ENCODE measurements around the gene KIFAP3.
"Not testable (repeated sequence)": the region's sequence is repeated elsewhere in the genome, so short reads cannot be mapped to it uniquely, and the experiment has no call there.

KIFAP3 gene

DNA sequence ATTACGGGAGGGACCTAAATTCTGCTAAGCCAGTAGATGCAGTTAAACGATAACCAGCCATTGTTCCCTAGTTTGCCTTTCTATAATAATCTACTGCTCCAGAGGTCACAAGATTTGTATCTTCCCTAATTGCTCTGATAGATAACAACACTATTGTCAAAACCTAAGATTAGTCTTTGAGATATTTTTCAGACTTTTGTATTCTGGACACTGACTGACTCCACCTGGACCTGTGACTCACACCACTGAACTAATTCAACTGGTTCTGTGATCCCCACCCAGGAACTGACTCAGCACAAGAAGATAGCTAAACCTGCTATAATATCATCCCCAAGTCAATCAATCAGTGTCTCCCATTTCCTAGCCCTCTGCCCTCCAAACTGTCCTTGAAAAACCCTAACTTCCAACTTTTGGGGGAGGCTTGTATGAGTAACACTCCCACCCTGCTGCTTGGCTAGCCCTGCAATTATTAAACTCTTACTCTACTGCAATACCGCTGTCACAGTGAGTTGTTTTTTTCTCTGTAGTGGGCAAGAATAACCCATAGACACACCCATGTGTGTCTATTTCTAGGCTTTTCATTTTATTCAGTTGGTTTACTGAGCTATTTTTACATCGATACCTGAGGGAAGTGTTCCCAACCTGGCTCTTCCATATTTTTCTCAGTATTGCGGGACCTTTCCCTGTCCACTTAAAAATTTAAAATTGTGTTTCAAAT is 11.2 kb downstream of the KIFAP3 start:
- DNase-seq, result no peak

DNA sequence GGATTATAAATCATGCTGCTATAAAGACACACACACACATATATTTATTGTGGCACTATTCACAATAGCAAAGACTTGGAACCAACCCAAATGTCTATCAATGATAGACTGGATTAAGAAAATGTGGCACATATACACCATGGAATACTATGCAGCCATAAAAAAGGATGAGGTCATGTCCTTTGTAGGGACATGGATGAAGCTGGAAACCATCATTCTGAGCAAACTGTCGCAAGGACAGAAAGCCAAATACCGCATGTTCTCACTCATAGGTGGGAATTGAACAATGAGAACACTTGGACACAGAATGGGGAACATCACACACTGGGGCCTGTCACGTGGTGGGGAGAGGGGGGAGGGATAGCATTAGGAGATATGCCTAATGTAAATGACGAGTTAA is 12.8 kb downstream of the KIFAP3 start:
- DNase-seq, result not testable (repeated sequence)

DNA sequence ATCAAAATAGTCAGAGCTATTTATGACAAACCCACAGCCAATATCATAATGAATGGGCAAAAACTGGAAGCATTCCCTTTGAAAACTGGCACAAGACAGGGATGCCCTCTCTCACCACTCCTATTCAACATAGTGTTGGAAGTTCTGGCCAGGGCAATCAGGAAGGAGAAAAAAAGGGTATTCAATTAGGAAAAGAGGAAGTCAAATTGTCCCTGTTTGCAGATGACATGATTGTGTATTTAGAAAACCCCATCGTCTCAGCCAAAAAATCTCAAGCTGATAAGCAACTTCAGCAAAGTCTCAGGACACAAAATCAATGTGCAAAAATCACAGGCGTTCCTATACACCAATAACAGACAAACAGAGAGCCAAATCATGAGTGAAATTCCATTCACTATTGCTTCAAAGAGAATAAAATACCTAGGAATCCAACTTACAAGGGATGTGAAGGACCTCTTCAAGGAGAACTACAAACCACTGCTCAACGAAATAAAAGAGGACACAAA is 14.4 kb downstream of the KIFAP3 start:
- DNase-seq, result not testable (repeated sequence)

DNA sequence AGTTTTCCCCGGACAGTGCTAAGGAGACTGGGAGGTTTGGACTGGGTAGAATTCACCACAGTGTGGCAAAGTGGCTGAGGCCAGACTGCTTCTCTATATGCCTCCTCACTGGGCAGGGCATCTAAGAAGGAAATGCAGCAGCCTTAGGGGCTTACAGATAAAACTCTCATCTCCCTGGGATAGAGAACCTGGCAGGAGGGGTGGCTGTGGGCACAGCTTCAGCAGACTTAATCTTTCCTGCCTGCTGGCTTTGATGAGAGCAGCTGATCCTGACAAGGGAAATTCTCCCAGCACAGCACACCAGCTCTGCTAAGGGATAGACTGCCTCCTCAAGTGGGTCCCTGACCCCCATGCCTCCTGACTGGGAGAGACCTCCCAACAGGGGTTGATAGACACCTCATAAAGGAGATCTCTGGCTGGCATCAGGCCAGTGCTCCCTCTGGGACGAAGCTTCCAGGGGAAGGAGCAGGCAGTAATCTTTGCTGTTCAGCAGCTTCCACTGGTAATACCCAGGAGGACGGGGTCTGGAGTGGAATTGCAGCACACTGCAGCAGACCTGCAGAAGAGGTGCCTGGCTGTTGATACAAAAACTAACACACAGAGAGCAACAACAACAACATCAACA is 25.2 kb downstream of the KIFAP3 start:
- no peak for DNase-seq

DNA sequence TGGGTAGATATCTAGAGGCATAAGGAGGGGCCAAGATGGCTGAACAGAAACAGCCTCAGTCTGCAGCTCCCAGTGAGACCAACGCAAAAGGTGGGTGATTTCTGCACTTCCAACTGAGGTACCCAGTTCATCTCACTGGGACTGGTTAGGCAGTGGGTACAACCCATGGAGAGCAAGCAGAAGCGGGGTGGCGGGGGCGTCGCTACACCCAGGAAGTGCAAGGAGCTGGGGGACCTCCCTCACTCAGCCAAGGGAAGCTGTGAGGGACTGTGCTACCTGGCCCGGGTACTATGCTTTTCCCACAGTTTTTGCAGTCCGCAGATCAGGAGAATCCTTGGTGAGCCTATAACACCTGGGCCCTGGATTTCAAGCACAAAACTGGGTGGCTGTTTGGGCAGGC is 26.0 kb downstream of the KIFAP3 start:
- no peak for DNase-seq

DNA sequence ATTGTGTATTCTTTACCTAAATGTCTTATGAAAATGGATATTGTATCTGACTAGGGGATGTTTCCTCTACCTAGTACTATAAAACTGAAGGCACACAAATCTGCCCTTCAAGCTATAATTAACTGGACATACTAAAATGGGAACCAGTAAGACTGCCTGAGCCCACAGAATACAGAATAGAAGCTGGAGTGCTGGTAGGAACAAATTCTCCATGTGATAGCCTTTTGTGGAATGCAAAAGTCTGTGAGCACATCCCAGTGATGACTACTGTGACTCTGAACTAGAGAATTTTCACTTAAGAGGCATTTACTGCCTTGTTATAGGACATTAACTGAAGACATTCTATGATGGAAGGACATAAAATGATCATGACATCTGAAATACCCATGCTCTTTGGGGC is 30.3 kb downstream of the KIFAP3 start:
- no peak for DNase-seq

DNA sequence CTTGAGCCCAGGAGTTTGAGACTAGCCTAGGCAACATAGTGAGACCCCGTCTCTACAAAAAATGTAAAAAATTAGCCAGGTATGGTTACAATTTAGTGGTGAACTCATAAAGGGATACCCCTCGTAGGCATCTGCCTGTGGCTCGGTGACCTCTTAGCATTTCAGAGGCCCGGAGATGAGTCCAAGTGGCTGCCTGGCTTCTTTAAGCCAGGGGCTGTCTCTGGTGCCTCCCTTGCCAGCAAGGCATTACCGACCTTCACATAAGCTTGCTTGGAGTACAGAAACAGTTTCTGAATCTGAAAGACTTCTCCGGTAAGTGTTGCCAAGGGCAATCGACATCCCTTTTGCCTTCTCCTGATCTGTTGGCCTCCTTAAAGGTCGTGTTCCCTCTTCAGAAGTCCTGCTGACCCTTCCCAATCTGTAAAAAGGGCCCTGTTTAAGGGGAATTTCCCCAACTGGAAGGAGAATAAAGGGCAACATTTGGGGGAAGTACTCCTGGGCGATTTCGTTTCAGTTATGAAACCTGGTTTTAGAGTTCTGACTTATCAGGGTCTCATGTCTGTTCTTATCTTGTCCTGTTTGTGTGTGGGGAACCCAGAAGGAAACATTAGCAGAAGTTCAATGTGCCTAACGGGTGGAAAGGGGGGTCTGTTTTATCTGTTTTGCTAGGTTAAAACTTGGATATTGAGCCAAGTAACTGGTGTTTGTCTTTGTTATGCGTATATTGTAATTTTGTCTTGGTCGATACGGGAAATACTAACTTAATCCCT is 32.9 kb downstream of the KIFAP3 start:
- DNase-seq, result no peak

DNA sequence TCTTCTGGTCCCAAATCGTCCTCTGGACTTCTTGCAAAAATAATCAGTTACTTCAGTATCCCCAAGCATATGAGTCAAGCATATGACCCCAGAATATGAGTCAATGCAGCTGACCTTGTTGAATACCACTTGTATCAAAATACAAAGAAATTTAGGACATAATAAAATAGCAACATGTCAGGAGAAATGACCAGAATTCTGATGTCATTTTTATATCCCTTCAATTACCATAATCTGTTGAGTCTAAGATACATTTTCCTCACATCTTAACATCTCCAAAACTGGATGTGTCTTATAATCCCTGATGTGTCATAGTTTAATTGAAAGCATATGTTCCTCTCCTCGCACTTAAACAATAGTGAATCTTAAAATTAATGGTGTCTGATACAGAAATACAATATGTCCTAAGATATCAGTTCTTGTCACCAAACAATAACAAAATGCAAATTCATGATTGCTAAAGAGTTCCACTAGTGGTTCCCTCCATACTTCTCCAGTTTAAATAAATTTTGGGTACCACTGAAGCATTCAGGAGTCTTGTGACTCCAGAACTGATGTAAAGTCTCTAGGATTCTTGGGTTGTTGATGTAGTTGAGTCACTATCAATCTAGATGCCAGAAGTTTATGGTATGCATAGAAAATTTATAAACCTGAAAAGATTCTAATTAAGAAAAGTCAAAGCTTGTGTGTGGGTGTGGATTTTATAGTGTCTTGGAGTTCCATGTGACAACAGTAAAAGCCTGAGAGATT is 41.8 kb downstream of the KIFAP3 start:
- no peak for DNase-seq

DNA sequence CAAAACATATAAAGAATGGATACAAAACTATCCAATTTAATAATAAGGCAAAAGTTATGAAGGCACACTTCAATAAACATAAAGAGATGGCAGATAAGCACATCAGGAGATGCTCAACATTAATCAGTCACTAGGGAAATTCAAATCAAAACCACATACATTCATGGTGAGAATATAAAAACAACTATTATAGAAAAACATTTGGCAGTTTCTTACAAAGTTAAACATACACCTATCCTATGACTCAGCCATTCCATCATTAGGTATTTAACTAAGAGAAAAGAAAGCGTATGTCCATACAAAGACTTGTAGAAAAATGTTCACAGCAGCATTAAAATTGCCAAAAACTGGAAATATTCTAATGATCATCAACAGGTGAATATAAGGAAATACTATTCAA is 44.3 kb downstream of the KIFAP3 start:
- DNase-seq, result no peak

DNA sequence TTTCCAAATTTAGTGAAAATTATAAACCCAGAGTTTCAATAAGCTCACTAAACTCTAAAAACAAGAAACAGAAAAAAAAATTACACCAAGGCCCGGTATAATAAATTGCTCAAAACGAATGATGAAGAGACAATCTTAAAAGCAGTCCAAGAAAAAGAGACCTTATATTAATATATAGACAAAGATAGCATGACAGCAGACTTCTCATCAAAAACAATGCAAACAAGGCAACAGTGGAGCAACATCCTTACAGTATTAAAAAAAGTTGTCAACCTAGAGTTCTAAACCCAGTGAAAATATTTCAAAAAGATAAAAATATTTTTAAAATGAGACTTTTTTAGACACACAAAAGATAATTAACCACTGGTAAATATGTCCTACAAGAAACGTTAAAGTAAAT is 46.7 kb downstream of the KIFAP3 start:
- DNase-seq, result no peak

DNA sequence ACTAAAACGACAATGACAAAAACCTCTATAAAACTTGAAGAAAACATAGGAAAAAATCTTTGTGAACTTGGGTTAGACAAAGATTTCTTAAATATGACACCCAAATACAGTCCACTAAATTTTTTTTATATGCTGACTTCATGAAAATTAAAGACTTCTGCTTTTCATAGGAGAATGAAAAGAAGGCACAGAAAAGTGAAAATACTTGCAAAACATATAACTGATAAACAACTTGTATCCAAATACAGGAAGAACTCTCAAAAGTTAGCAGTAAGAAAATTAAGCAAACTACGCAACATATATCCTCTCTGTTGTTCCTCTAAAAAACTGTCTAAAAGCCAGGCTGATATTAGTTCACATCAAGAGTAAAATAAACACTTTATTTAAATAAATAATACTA is 53.6 kb downstream of the KIFAP3 start:
- no peak for DNase-seq

DNA sequence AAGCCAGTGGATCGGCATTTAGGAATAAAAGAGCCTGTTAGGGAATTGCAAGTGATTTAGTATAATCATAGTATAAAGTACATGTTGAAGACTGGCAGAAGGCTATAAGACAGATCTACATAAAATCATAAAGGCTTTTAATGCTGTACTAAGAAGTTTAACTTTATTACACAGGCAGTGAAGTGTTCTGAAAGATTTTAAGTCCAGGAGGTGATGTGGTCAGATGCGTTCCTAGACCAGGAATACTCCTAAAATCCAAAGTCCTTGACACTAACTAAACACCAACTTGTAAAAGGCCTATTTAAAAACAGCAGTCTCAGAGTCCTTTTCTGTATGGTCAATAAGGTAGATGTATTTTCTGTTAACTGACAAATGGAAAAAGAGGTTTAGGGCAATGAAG is 57.0 kb downstream of the KIFAP3 start:
- no peak for DNase-seq

DNA sequence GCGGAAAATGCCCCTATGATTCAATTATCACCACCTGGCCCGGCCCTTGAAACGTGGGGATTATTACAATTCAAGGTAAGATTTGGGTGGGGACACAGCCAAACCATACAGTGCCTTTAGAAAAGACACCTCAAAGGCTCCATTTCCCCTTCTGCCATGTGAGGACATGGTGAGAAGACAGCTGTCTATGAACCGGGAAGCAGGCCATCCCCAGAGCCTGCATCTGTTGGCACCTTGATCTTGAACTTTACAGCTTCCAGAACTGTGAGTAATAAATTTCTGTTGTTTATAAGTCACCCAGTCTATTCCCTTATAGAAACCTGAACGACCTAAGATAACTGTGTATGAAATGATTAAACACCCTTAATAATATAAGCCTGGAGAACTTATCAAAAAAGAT is 61.6 kb downstream of the KIFAP3 start:
- no peak for DNase-seq

DNA sequence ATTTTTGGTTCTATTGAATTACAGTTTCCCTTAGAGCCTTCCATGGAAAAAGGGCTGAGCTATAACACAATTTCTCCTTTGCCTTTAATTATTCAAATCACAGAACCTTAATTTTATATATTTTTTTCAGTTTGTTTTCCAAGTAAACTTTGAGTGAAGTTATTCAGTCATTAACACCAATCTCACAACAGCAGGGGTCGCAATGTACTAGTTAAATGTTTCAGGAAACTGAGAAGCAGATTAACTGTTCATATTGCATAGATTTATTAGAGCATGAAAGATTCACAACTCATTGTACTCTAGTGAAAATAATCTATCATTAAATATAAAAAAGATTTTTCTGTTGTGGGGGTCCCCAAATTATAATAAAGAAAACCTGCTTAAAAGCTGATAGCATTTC is 64.1 kb downstream of the KIFAP3 start:
- DNase-seq, result no peak

DNA sequence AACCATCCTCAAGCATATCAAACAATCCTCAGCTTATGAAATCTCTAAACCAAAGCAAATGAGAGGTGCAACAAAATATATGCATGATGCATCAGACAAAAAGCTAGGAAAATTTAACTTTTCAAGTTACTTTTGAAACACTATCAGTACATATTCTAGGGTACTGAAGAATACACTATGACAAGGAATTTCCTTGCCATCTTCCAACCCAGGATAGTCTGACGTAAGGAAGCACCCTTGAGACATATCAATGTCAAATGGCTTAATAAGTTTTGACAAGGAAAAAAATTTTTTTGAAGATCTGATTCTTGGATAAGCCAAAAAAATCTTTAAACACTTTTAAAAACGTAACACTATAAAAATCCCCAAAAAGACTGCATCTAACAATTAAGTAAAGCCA is 64.9 kb downstream of the KIFAP3 start:
- DNase-seq, result no peak

DNA sequence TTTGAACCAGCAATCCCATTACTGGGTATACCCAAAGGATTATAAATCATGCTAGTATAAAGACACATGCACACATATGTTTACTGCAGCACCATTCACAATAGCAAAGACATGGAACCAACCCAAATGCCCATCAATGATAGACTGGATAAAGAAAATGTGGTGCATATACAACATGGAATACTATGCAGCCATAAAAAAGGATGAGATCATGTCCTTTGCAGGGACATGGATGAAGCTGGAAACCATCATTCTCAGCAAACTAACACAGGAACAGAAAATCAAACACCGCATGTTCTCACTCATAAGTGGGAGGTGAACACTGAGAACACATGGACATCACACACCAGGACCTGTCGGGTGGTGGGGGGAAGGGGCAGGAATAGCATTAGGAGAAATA is 65.8 kb downstream of the KIFAP3 start:
- DNase-seq, result not testable (repeated sequence)

DNA sequence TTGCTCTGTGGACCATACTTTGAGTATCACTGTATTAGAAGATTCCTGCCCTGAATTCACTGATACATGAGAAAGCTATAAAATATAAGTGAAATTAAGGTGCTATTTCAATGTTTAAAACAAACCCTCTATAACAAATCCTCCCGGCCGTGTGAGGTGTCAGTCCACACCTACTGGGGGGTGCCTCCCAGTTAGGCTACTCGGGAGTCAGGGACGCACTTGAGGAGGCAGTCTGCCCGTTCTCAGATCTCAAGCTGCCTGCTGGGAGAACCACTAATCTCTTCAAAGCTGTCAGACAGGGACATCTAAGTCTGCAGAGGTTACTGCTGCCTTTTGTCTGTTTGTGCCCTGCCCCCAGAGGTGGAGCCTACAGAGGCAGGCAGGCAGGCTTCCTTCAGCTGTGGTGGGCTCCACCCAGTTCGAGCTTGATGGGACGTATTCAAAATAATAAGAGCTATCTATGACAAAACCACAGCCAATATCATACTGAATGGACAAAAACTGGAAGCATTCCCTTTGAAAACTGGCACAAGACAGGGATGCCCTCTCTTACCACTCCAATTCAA is 71.1 kb downstream of the KIFAP3 start:
- DNase-seq, result not testable (repeated sequence)

DNA sequence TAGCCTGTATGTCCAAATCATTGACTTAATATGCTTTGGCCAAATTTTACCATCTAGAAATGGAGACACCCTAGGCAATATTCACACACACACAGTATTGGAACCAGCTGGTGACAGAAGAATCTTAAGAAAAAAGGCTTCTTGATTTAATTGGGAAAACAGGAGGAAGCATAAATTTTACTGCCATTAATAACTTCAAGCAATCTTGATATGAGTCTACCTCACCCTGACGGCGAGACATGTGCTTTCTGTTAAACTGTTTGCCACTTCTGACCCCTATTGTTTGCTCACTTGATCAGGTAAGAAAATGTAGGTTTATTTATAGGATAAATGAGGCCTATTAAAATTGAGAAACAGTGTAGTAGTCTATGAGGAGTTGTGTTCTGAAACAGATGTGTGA is 73.2 kb downstream of the KIFAP3 start:
- no peak for DNase-seq

DNA sequence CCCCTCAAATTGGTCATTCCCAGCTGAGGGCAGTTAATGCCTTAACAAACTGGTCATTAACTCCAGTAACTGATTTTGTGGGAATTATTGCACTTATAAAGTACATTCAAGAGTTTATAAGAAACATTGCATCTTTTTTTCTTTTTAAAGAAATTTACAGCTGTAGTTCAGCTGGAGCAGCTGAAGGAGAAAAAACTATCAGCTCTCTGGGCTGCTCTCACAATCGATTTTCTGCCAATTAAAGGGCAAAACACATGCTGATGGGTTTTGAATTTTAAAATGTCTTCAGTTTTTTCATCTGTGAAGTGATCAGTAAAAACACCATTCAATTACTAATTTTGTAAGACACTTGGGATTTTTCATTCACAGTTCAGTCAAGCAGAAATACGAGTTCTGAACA is 74.7 kb downstream of the KIFAP3 start:
- no peak for DNase-seq

DNA sequence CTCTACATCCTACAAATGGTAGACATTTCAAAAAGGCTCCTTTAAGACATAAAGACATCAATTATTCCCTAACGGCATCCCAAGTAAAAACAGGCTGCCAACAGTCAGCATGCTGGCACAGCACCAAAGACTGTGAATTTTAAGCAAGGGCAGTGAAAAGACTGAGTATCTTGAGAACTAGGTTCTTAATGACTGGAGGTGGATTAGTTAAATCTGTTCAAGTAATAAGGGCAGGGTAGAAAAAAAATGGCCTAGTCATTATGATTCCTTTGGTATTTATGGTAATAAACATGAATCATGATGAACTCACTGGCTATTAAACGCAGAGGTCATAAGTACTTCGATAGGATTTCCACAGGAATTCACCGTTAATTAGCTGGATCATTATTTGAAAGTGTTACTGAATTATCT is 75.2 kb downstream of the KIFAP3 start:
- no peak for DNase-seq

DNA sequence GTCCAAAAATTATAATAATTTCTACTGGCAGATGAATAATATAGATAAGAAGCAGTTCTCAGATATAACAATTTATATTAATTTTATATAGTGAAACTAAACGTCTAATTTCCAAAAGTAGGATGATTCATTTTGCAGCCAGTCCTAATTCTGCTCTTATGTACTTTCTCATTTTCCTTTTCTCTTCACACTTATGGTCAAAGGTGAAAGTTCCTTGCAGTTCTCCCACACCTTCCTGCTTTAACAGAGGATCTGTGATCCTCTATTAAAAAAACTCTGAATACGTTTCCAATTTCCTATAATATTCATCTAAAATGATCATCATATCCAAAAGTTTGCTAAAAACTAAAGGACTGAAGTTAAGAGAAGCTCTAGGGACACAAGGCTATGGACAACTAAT is 78.5 kb downstream of the KIFAP3 start:
- no peak for DNase-seq

DNA sequence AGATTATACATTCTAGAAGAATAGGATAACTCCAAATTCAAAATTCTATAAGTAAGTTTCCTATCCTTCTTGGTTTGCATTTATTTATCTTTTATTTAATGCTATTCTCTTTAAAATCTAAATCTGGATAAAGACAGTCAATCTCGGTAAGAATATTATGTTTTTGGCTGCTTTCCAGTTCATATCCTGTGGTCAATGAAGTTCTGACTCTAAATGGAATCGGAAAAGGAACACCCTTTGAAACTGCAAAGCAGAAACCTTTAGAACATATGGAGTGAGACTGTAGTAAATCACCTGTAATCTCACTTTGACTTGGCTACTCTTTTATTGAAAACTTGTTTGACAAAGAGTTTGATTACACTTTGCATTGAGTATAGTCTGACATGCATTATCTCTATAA is 85.2 kb downstream of the KIFAP3 start:
- DNase-seq, result no peak

DNA sequence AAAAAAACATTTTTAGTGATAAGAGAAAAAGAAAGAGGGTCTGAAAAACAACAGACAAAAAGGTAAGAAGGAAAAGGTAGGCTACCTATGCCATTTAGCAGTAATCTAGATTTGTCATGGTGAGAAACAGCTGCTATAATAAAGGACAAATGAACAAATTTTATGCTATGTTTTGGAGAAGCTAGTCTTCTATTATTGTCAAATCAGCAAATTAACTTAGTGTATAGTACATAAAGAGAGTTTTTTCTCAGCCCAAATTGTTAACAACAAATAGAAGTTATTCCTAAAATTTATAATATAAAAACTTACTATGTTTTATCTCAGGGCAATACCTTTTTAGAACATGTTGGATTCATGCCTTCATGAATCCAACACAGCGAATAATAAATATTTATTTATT is 88.7 kb downstream of the KIFAP3 start:
- no peak for DNase-seq
